ENCODE measurements around the gene COL27A1. TPM values are rescaled to one million over a fixed set of nuclear protein-coding genes. Genes with fewer than 3 reads are reported as not detected.
"Not testable (repeated sequence)": the region's sequence is repeated elsewhere in the genome, so short reads cannot be mapped to it uniquely, and the experiment has no call there.

The COL27A1 gene
- total RNA-seq, 1 donor from 2014 or later, result 3.9 TPM

- Mint-ChIP-seq H3K27me3 (ENCODE audit: unreplicated experiment) (peaks cover 7% of the 10 kb centered on the region), H3K27ac (ENCODE audit: unreplicated experiment) (no peak overlapping the region), H3K36me3 (ENCODE audit: unreplicated experiment) (no peaks in the 10 kb centered on the region), H3K9me3 (ENCODE audit: unreplicated experiment) (peaks cover 2% of the 10 kb centered on the region), H3K4me1 (ENCODE audit: low read depth, unreplicated experiment) (peaks cover 12% of the 10 kb centered on the region), H3K4me3 (ENCODE audit: unreplicated experiment) (no peak overlapping the region)
- DNase-seq, result no peak
- no peak for TF ChIP-seq CTCF (IDR thresholded peaks at IDR 0.05; ENCODE audit: partially characterized antibody, unreplicated experiment)
Measured at GRCh38 chr9:114124138-114124537, 31.2 kb upstream of the COL27A1 start.

- H3K4me3 Mint-ChIP-seq (ENCODE audit: unreplicated experiment), result no peak overlapping the region
- no peak for DNase-seq
- H3K27ac Mint-ChIP-seq (ENCODE audit: unreplicated experiment), result no peak overlapping the region
- H3K9me3 Mint-ChIP-seq (ENCODE audit: unreplicated experiment), result peaks cover 2% of the 10 kb centered on the region
- H3K4me1 Mint-ChIP-seq (ENCODE audit: low read depth, unreplicated experiment), result peaks cover 12% of the 10 kb centered on the region
- no peaks in the 10 kb centered on the region for H3K36me3 Mint-ChIP-seq (ENCODE audit: unreplicated experiment)
- H3K27me3 Mint-ChIP-seq (ENCODE audit: unreplicated experiment), result peaks cover 9% of the 10 kb centered on the region
- no peak for TF ChIP-seq CTCF (IDR thresholded peaks at IDR 0.05; ENCODE audit: partially characterized antibody, unreplicated experiment)
Measured at GRCh38 chr9:114124666-114125475, 30.5 kb upstream of the COL27A1 start.

- Mint-ChIP-seq H3K36me3 (ENCODE audit: unreplicated experiment) (no peaks in the 10 kb centered on the region), H3K4me3 (ENCODE audit: unreplicated experiment) (no peak overlapping the region), H3K4me1 (ENCODE audit: low read depth, unreplicated experiment) (peaks cover 11% of the 10 kb centered on the region), H3K9me3 (ENCODE audit: unreplicated experiment) (peaks cover 3% of the 10 kb centered on the region), H3K27me3 (ENCODE audit: unreplicated experiment) (peaks cover 7% of the 10 kb centered on the region), H3K27ac (ENCODE audit: unreplicated experiment) (no peak overlapping the region)
- TF ChIP-seq CTCF (IDR thresholded peaks at IDR 0.05; ENCODE audit: partially characterized antibody, unreplicated experiment), result no peak
- no peak for DNase-seq
Measured at GRCh38 chr9:114125476-114126013, 29.8 kb upstream of the COL27A1 start.

- Mint-ChIP-seq H3K36me3 (ENCODE audit: unreplicated experiment) (no peaks in the 10 kb centered on the region), H3K4me3 (ENCODE audit: unreplicated experiment) (no peak overlapping the region), H3K4me1 (ENCODE audit: low read depth, unreplicated experiment) (peaks cover 5% of the 10 kb centered on the region), H3K9me3 (ENCODE audit: unreplicated experiment) (peaks cover 3% of the 10 kb centered on the region), H3K27ac (ENCODE audit: unreplicated experiment) (no peak overlapping the region), H3K27me3 (ENCODE audit: unreplicated experiment) (peaks cover 5% of the 10 kb centered on the region)
- TF ChIP-seq CTCF (IDR thresholded peaks at IDR 0.05; ENCODE audit: partially characterized antibody, unreplicated experiment), result no peak
- DNase-seq, result no peak
Measured at GRCh38 chr9:114126247-114127060, 28.9 kb upstream of the COL27A1 start.

- not testable (repeated sequence) for H3K27ac Mint-ChIP-seq (ENCODE audit: unreplicated experiment); H3K4me3 Mint-ChIP-seq (ENCODE audit: unreplicated experiment); H3K27me3 Mint-ChIP-seq (ENCODE audit: unreplicated experiment); H3K4me1 Mint-ChIP-seq (ENCODE audit: low read depth, unreplicated experiment); H3K9me3 Mint-ChIP-seq (ENCODE audit: unreplicated experiment); DNase-seq; H3K36me3 Mint-ChIP-seq (ENCODE audit: unreplicated experiment)
Measured at GRCh38 chr9:114128759-114129158, 26.6 kb upstream of the COL27A1 start.
